LHCN-M2 (cell line): ENCODE results near the gene CTDSP2. TPM values are rescaled to one million over a fixed set of nuclear protein-coding genes. Genes with fewer than 3 reads are reported as not detected.
"Not testable (repeated sequence)": the region's sequence is repeated elsewhere in the genome, so short reads cannot be mapped to it uniquely, and the experiment has no call there.

ENCODE experiments used
- DNase-seq: peaks from one replicate; pipeline ENCODE4 v3.0.0-alpha.2; 2012; ENCODE audit warnings: low read depth
- total RNA-seq: library from RNA; depleted of rRNA; stranded (reverse); fragments of >200 nt; gene quantifications from 2 replicates; pipeline ENCODE4 v1.2.3, GENCODE V29; 2014

The CTDSP2 gene
- total RNA-seq, 1 experiment from 2014 or later, result 31.9 TPM

- no peak for DNase-seq
These were observed 34.9 kb upstream of the CTDSP2 start for GRCh38 chr12:57881475-57881874.

GRCh38 chr12:57881035-57881434 lies 34.5 kb upstream of the CTDSP2 start:
- peak; percentile 41 for DNase-seq

GRCh38 chr12:57877876-57878275 lies 31.3 kb upstream of the CTDSP2 start:
- no peak for DNase-seq

- no peak for DNase-seq
These were observed 29.4 kb upstream of the CTDSP2 start for GRCh38 chr12:57875753-57876547.

- DNase-seq, result no peak
These were observed 27.9 kb upstream of the CTDSP2 start for GRCh38 chr12:57874166-57875108.

GRCh38 chr12:57872362-57872761 lies 25.8 kb upstream of the CTDSP2 start:
- no peak for DNase-seq

GRCh38 chr12:57869927-57870318 lies 23.4 kb upstream of the CTDSP2 start:
- DNase-seq, result no peak

- DNase-seq, result no peak
These were observed 22.9 kb upstream of the CTDSP2 start for GRCh38 chr12:57869298-57869926.

GRCh38 chr12:57868851-57869268 lies 22.3 kb upstream of the CTDSP2 start:
- no peak for DNase-seq

GRCh38 chr12:57868221-57868620 lies 21.7 kb upstream of the CTDSP2 start:
- no peak for DNase-seq

GRCh38 chr12:57866308-57867019 lies 19.9 kb upstream of the CTDSP2 start:
- DNase-seq, result no peak

- peak; percentile 74 for DNase-seq
These were observed 18.7 kb upstream of the CTDSP2 start for GRCh38 chr12:57865084-57865751.

GRCh38 chr12:57864442-57865083 lies 18.0 kb upstream of the CTDSP2 start:
- DNase-seq, result peak; percentile 51

- DNase-seq, result no peak
These were observed 17.1 kb upstream of the CTDSP2 start for GRCh38 chr12:57863676-57864075.

- no peak for DNase-seq
These were observed 15.4 kb upstream of the CTDSP2 start for GRCh38 chr12:57861967-57862366.

GRCh38 chr12:57860883-57861282 lies 14.4 kb upstream of the CTDSP2 start:
- not testable (repeated sequence) for DNase-seq

- no peak for DNase-seq
These were observed 12.6 kb upstream of the CTDSP2 start for GRCh38 chr12:57859121-57859520.

- DNase-seq, result not testable (repeated sequence)
These were observed 11.6 kb upstream of the CTDSP2 start for GRCh38 chr12:57858123-57858522.

- DNase-seq, result no peak
These were observed 8.4 kb upstream of the CTDSP2 start for GRCh38 chr12:57854965-57855364.

- no peak for DNase-seq
These were observed 7.5 kb upstream of the CTDSP2 start for GRCh38 chr12:57853864-57854556.
